EH (cell line): ENCODE data around the gene CH25H.

Source experiments
- DNase-seq: peaks from one replicate; pipeline ENCODE4 v3.0.0-alpha.2; 2015; ENCODE audit warnings: low read depth

The CH25H gene

GRCh38 chr10:89228962-89229361 lies 21.8 kb upstream of the CH25H start:
- DNase-seq: no peak

- DNase-seq: no peak
These were observed 21.0 kb upstream of the CH25H start for GRCh38 chr10:89228146-89228545.

GRCh38 chr10:89226891-89227290 lies 19.8 kb upstream of the CH25H start:
- no peak for DNase-seq

- no peak for DNase-seq
These were observed 17.8 kb upstream of the CH25H start for GRCh38 chr10:89224739-89225443.

GRCh38 chr10:89221919-89222318 lies 14.8 kb upstream of the CH25H start:
- DNase-seq: no peak

- DNase-seq: no peak
These were observed 12.5 kb upstream of the CH25H start for GRCh38 chr10:89219513-89220218.

GRCh38 chr10:89217057-89217990 lies 10.2 kb upstream of the CH25H start:
- peak; percentile 64 for DNase-seq

- no peak for DNase-seq
These were observed 8.9 kb upstream of the CH25H start for GRCh38 chr10:89216056-89216455.

GRCh38 chr10:89215511-89215910 lies 8.4 kb upstream of the CH25H start:
- no peak for DNase-seq

- no peak for DNase-seq
These were observed 7.5 kb upstream of the CH25H start for GRCh38 chr10:89214566-89215165.

- DNase-seq: peak; percentile 56
These were observed 6.2 kb upstream of the CH25H start for GRCh38 chr10:89213191-89213808.

GRCh38 chr10:89210794-89211425 lies 3.8 kb upstream of the CH25H start:
- DNase-seq: no peak

- no peak for DNase-seq
These were observed 2.6 kb upstream of the CH25H start for GRCh38 chr10:89209718-89210117.

- DNase-seq: peak; percentile 48
These were observed 859 bp upstream of the CH25H start for GRCh38 chr10:89207801-89208551.

GRCh38 chr10:89206402-89207180 lies 526 bp downstream of the CH25H start:
- DNase-seq: peak; percentile 27

GRCh38 chr10:89204621-89205185 lies 2.4 kb downstream of the CH25H start:
- no peak for DNase-seq

GRCh38 chr10:89203237-89203636 lies 3.9 kb downstream of the CH25H start:
- DNase-seq: peak; percentile 37

GRCh38 chr10:89202033-89202425 lies 5.1 kb downstream of the CH25H start:
- no peak for DNase-seq

GRCh38 chr10:89201345-89202032 lies 5.6 kb downstream of the CH25H start:
- DNase-seq: peak; percentile 16
